Activated T-cell treated with anti-CD3 and anti-CD28 coated beads for 1 hour (primary cell): Measurements from ENCODE around the gene IL11.
"Not testable (repeated sequence)": the region's sequence is repeated elsewhere in the genome, so short reads cannot be mapped to it uniquely, and the experiment has no call there.

Source experiments
- DNase-seq: peaks from one replicate; pipeline ENCODE4 v3.0.0-alpha.2; 2020; ENCODE audit warnings: low read depth

Gene IL11

GRCh38 chr19:55350620-55351315 lies 19.5 kb downstream of the IL11 start:
- no peak for DNase-seq

- no peak for DNase-seq
Measured at GRCh38 chr19:55348317-55349034, 21.8 kb downstream of the IL11 start.

GRCh38 chr19:55347442-55348009 lies 22.7 kb downstream of the IL11 start:
- DNase-seq, result no peak

GRCh38 chr19:55346725-55347441 lies 23.4 kb downstream of the IL11 start:
- DNase-seq, result no peak

- no peak for DNase-seq
Measured at GRCh38 chr19:55345818-55346724, 24.2 kb downstream of the IL11 start.

GRCh38 chr19:55345101-55345817 lies 25.0 kb downstream of the IL11 start:
- no peak for DNase-seq

GRCh38 chr19:55344444-55344843 lies 25.8 kb downstream of the IL11 start:
- no peak for DNase-seq

- DNase-seq, result no peak
Measured at GRCh38 chr19:55341595-55342531, 28.4 kb downstream of the IL11 start.

- DNase-seq, result no peak
Measured at GRCh38 chr19:55341171-55341588, 29.1 kb downstream of the IL11 start.

GRCh38 chr19:55340784-55341147 lies 29.5 kb downstream of the IL11 start:
- DNase-seq, result no peak

GRCh38 chr19:55339889-55340783 lies 30.1 kb downstream of the IL11 start:
- no peak for DNase-seq

- DNase-seq, result peak; percentile 100
Measured at GRCh38 chr19:55339105-55339888, 31.0 kb downstream of the IL11 start, which contains the start of gene KMT5C. Gene KMT5C (plus strand): TSS chr19:55339876. CDS start chr19:55341937, 2,061 bp downstream.

GRCh38 chr19:55336101-55336500 lies 34.2 kb downstream of the IL11 start:
- DNase-seq, result no peak

- no peak for DNase-seq
Measured at GRCh38 chr19:55333870-55334269, 36.4 kb downstream of the IL11 start.

- DNase-seq, result not testable (repeated sequence)
Measured at GRCh38 chr19:55329791-55330190, 40.5 kb downstream of the IL11 start.

GRCh38 chr19:55328774-55329318 lies 41.4 kb downstream of the IL11 start:
- DNase-seq, result not testable (repeated sequence)

GRCh38 chr19:55325172-55325571 lies 45.1 kb downstream of the IL11 start, which contains the start of gene TMEM150B:
Gene TMEM150B (minus strand): TSS chr19:55325341. CDS start chr19:55321036, 4,305 bp downstream.
- DNase-seq, result no peak
